GM18505 (cell line): ENCODE data around the gene IKZF2.

Experiments used
- ATAC-seq: cut with Tn5 transposase; IDR thresholded peaks from one replicate; pipeline ENCODE4 v1.9.1; 2021; ENCODE audit not compliant: unreplicated experiment
- POLR2A ChIP-seq: IDR thresholded peaks from 4 replicates; pipeline ENCODE4 v1.6.1; 2011; ENCODE audit warnings: borderline replicate concordance; ENCODE audit not compliant: insufficient read depth, insufficient read length; ENCODE audit errors: extremely low read depth

Gene IKZF2

DNA sequence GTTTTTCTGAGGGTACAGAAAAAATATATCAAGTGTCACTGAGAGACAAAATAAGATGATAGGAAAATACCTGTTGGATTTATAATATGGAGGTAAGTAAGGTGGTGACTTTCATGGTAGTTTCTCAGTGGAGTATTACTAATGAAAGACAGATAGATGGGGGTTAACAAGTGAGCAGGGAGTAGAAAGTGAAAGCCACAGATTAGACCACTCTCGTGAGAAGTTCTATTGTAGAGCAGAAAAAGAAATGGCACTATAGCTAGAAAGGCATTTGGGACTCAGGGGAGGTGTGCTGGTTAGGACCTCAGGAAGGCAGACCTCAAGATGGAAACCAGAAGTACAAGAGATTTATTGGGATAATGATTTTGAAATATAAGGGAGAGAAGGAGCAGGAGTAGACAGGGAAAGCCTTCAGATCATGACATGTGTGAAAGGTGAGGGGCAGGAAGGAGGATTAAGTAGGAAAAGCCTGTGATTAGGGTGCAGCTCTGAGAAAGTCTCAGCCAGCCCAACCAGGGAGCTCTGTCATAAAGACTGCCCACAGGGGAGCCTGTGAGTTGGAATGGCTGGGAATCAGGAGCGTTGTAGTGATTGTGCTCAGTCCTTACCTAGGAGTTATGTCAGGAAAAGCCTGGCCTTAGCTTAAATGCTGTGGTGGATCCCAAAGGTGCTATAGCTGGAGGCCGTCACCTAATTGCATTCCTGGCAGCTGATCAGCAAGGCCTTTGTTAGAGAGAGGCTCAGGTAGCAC, 198.1 kb downstream of the IKZF2 start:
- peak; percentile 84 for ATAC-seq
- TF ChIP-seq POLR2A = no peak

DNA sequence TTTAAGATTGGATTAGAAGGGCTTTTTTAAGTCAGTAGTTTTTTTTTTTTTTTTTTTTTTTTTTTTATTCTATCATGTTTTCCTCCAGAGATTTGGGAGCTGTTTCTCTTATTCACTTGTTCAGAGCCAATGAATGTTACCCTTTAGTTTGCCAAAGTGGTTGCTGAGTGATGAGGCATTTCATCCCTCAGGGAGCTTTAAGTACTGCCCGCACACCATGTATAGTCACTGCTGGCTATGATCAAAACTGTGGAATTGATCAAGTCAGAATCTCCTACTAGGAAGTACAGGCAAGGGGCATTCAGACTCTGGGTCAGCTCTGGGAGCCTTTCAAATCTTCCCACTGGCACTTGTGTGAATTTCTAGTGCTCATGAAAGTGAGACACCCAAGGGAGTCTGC, 201.6 kb downstream of the IKZF2 start:
- no peak for ATAC-seq
- TF ChIP-seq POLR2A = no peak
